Caki2 (cell line): Measurements from ENCODE around the gene DDX1. TPM values are rescaled to one million over a fixed set of nuclear protein-coding genes. Genes with fewer than 3 reads are reported as not detected.

Source experiments
- DNase-seq: peaks from one replicate; pipeline ENCODE4 v3.0.0-alpha.2; 2015; ENCODE audit warnings: low read depth
- in situ Hi-C: cut with HindIII; loops from 2 replicates; pipeline ENCODE4 v1.10.0; 2016; ENCODE audit warnings: low sequenced_read_pairs, low pct_unique_long_range_greater_than_20kb, mixed read lengths
- total RNA-seq: library from RNA; depleted of rRNA; stranded (reverse); fragments of >200 nt; shearing (Covaris generic); gene quantifications from 2 replicates; pipeline ENCODE4 v1.2.3, GENCODE V29; 2014; ENCODE audit warnings: low replicate concordance

Gene DDX1
- total RNA-seq, 1 experiment from 2014 or later = 91.0 TPM

DNA sequence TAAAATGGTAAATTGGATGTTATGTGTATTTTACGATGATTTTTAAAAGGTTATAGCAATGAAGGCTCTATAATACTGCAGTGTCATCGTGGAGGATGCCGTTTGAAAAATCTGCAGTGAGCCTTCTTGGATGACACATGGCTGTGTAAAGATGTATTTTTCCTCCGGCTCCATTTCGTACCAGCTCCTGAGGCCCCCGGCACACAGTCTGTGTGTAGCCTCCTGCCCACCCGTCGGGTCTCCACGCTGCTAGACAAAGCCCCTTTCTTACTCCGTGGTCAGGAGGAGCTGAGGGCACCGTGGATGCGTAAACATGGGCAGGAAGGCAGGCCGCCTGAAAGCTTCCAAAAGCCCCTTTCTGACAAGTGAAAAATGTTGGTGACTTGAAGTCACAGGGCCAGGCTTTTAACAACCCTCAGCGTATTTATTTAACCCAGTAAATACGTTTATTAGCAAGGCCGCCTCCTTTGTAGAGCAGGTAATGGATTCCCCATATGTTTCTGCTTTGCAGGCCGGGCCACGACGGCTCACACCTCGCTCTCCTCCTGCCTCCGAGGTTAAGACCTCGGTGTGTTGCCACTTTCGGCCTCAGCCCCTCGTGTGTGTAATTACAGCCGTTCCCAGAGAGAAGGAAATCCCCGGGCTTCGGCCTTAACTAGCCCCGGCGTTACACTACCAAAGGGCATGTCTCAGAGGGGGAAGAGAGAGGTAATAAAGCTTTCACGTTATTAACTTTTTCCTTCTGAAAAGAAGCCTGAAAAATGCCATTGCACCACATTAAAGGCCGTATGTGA lies 72.8 kb downstream of the DDX1 start:
- DNase-seq = no peak
- in situ Hi-C loops = no loop called here

DNA sequence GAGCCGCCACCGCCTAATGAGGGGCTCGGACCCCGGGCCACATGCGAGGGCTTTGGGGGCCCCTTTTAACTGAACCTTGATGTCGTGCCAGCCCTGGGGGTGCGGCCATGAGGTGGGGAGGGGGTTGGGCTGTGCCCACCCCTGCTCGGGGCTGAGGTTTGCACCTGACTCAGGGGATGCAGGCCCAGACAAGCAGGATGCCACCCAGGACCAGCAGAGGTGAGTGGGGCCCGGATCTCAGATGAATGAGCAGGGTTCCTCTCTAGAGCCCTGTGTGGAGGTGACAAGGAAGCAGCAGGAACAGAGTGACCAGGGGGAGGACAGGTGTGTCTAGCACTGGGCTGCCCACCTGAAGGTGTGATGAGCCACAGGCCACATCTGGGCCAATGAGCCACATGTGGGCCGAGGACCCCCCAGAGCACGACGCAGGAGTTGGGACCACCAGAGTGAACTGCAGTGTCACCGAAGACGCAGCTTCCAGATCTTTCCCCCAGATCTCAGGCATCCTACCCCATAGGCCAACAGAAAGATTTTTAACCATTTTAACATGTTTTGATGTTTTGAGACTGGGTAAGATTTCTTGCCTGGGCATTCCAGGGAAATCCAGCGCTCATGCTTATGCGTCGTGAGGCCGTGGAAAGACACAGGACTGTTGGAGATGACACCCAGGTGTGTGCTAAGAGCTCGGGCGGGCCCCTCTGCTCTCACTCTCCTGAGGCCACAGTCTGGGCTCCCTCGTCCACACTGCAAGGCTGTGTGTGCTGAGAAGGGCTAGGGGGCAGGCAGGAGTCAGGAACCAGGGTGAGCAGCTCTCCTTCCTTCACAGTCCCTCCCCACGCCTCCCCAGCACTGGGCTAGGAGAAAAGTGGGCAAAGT lies 73.6 kb downstream of the DDX1 start:
- in situ Hi-C loops = no loop called here
- DNase-seq = no peak

DNA sequence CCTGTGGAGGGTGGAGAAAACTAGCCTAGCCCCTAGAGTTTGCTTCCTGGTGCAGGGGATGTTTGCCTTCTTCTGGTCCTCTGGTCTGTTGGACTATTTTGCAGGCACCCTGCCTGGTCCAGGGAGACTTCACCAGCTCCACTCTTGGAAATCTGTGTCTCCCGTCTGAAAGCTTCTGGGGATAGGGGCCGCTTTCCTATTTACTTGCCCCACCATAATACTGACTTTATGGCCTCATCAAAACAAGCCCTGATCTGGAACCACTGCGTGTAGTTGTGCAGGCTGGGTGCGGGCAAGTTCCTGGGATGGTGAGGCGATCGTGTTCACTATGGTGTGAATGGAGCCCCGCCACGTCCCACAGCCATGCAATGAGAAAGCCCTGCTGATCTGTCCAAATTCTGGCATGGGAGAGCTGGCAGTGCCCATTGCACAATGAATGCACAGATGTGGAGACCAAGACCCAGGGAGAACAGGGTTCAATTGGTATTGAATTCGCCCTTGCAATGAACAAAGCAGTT lies 74.3 kb downstream of the DDX1 start:
- no peak for DNase-seq
- in situ Hi-C loops = no loop called here

DNA sequence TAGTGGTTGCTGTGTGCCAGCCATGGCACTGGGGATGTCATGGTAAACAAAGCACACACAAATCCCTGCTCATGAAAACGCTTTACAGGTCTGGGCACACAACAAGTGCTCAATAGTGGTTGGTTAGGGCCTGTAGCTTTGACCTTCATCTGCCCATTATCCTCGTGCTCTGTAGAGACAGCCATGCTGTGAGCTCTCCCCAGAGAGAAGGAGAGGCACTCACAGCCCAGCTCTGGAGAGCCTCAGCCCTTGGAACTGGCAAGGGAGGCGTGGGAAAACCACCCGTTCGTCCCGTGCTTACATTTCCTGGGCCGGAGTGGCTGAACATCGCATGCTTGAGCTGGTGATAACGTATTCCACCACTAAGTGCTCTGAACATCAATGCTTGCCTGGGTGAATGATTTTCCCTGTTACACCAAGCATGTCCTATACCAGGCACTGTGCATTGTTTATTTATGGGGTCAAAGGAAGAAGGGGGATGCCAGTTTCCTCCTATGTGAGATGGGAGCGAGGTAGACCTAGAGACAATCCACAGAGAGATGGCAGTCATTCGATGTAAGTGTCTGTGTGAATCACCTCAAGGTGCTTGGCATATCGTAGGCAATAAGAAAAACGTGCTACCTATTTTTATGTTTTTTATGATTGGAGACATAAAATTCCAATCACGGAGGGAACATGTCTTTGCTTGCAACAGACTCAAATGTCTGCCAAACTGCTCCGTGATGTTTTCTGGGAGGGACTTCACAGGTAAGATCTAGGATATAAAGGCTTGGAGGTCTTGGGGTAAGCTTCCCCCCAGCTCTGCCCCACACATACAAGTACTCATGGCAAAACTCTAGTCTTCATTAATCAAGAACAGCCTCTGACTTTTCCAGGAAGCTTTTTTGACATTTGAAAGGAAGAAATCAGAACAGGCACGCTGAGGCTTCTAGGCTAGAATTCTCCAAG lies 75.5 kb downstream of the DDX1 start:
- in situ Hi-C loops = no loop called here
- no peak for DNase-seq

DNA sequence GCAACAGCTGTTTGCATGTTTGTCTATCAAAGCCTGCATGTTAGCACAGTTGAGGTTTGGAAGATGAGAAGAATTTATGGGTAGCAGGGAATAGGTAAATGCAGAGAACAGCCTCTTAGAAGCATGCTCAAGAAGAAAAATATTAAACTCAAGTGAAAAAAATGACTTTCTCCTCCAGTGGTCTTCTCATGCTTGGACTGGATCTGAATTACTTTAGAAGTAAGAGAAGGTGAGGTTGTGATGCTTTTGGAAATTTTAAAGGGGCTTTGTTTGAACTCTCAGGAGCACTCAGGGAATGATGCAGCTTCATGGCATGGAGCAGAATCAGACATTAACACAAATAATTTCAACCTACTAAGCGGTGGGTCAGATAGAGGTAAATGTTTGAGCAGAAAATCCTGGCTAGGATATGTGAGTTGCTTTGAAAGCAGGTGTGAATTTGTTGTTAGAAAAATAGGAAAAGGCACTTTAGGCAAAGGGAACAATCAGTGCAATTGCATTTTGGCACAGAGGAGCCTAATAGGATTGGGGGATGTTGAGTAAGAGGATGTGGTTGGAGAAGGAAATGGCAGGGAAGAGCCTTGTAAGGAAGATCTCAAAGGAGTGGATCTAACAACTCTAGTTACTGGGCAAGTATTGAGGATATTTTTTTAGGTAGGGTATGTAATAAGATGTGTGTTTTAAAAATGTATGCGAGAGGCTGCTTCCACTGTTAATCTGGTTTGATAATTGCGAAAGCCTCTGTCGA lies 76.3 kb downstream of the DDX1 start:
- in situ Hi-C loops = no loop called here
- no peak for DNase-seq

DNA sequence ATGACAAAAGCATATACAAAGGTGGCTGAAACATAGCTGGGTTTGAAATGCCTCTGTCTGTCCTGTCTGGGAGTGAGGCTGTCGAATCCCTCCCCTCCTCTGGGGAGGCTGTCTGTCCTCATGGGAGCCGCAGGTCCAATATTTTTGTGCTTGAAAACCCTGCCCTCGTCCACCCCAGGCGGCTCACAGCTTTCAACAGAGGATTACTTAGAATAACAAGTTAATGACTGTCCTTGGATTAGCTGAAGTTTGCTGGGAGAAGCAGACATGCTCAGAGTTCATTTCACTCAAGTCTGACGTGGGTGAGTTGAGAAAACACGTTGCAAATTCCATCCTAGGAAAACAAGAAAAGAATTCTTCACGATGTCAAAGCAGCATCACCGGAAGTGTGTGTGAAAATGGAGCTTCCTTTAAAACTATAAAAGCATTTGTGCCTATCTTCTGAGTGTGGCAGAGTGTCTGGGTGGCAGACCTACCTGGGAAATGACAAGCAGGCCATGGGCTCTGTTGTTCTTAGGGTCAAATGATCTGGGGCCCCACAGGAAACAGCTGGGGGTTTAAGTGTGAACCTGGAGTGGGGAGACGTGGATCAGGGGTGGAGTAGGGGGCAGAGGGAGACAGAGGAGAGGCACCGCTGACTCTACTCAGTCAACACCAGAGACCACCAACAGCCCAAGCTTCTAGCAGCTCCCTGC lies 77.1 kb downstream of the DDX1 start:
- in situ Hi-C loops = no loop called here
- DNase-seq = no peak

DNA sequence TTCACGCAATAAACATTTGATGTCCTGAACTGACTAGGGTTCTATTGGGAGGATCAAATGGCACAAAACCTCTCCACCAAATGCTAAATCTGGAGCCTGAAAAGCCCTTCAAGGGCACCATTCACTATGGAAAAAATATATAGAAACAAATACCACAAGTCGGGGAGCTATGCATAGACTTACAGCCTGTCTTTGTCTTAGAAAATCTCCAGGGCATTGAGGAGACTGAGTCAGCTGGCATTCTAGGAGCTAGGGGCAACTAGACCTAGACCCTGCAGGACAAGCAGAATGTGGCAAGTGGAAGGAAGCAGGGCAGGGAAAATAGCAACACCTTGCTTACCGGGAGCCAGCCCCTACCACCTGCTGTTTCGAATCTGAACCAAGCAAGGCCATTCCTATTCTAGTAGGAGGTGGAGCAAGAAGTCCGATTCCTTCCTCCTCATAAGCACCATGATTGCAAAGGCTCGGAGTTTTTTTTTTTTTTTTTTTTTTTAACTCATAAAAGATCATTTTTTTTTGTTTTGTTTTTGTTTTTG lies 77.8 kb downstream of the DDX1 start:
- DNase-seq = no peak
- in situ Hi-C loops = no loop called here

DNA sequence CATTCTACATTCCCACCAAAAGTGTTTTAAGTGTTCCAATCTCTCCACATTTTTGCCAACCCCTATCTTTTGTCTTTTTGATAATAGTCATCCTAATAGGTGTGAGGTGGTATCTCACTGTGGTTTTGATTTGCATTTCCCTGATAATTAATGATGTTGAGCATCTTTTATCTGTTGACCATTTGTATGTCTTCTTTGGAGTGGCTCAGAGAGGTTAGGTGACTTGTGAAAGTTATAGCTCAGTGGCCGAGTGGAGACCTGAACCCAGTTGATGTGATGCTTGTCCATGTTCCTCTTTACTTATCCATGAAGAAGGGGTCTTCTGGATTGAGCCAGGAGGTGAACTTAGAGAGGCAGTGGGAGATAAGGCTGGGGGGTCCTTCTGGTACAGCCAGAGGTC lies 78.8 kb downstream of the DDX1 start:
- no peak for DNase-seq
- in situ Hi-C loops = no loop called here

DNA sequence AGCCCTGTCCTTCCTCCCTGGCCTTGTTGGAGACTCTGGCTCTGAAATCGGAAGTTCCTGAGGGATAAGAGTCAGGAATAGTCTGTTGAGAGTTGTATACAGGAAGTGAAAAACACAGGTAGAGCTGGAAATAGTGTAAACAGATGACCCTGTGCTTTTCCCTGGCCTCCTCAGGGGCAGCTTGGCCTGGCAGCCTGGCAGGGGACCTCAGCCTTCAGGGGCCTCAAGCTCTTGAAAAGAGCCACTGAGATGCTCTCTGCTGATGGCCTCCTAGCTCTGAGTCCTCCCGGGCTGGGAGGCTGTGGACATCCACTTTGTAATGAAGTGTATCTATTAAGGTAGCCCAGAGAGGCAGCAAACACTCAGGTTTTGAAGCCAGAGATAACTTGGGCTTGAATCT lies 79.3 kb downstream of the DDX1 start:
- in situ Hi-C loops = no loop called here
- DNase-seq = no peak

DNA sequence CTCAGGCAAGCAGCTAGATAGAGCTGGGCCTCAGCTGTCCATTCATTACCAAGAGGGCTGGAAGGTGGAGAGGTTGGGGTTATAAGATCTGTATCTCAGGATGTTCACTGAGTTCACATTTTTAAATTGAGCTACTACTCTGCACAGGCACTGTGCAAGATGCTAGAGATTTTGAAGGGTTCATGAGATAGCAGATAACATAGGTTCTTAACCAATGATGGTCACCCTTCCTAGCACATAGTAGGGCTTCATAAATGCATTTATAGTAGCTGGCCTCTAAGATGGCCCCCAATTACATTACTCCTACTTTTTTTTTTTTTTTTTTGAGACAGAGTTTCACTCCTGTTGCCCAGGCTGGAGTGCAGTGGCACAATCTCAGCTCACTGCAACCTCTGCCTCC lies 79.7 kb downstream of the DDX1 start:
- in situ Hi-C loops = no loop called here
- DNase-seq = no peak

DNA sequence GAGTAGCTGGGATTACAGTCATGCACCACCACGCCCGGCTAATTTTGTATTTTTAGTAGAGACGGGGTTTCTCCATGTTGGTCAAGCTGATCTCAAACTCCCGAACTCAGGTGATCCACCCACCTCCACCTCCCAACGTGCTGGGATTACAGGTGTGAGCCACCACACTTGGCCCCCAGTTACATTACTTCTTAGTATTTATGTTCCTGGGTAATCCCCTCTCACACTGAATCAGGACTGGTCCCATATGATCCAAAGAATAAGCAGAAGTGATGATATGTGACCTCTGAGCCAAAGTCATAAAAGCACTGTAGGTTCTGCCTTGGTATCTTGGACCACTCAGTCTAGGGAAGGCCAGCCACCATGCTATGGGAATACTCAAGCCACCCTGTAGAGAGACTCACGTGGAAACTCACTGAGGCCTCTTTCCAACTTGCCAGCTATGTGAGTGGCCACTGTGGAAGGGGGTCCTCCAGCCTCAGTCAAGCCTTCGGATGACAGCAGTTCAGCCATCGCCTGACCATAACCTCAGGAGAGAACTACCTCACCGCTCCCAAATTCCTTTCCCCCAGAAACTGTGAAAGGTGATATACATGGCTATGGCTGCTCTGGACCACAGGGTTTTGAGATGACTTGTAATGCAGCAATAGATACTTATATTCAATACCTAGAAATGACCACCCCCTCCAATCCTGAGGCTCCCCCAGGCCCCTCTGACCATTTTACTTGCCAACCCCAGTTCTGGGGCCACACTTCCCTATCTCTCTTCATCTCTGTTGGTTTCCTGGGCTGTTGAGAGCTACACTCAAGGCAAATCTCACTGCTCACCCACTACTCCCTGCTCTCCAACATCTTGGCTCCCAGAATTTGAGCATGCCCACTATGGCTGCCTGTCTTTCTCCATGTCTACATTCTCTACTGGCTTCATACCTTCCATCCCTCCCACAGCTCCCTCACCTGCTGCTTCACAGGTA lies 80.5 kb downstream of the DDX1 start:
- DNase-seq = no peak
- in situ Hi-C loops = no loop called here

DNA sequence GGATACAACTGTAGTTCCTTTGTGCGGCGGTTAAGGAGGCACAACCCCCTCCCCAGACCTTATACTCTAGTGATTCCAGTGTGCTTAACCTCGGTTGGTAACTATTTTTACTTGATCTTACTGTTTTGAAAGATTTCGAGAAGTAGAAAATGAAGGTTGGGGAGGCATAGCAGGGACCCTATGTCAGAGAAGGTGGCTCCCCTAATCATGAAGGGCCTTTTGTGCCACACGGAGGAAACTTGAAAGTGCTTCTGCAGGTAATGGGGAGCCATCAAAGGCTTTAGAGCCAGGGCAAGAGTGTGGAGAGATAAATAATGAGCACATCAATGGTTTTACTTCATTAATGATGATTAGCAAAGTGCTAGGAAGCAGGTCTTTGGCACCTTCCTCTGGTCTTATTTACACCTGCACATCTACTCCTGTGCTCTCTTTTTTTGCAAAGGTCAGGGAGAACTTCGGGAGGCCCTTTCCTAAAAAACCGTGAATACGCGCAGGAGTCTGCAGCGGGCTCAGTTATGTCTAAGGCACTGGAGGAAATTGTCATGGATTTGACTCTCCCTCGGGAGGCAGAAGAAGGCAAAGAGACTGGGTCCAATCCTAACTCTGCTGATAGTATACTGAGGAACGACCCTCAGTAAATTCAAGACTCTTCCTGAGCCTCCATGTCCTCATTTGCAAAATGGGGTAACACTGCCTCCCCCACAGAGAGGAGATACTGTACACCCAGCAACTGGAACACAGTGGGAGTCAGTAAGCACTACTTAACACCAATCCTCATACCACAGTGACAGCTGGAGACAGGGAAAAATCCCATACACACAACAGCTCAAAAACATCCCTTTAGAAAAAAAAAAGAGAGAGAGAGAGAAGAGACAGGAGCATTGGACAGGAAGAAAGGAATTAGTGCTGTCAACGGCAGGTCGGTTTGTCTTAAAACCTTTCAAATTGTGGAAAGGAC lies 81.6 kb downstream of the DDX1 start:
- in situ Hi-C loops = no loop called here
- DNase-seq = no peak

DNA sequence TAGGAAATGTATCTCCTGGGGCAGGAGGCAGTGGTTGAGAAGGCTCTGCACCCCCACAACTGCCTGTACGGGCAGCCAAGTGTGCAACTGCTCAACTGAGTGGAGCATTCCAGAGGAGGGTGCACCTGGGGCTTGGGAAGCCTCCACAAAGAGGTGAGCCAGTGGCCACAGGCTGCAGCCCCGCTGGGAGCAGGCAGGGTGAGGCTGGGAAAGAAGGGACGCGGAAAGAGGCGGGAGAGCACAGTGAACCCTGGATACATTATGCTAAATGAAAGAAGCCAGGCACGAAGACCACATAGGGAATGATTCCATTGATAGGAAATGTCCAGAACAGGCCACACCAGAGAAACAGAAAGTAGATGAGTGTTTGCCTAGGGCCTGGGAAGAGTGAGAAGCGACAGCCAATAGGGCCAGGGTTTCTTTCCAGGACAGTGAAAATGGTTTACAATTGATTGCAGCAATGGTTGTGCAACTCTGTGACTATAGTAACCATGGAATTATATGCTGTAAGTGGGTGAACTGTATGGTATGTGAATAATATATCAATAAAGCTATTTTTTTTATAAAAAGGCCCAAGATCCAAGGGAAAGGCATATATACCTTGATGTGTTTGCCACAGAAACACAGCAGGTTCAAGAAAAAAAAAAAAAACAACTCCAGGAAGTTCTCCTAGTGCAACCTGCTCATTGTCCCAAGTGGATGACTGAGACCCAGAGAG lies 82.4 kb downstream of the DDX1 start:
- peak; percentile 72 for DNase-seq
- in situ Hi-C loops = no loop called here
